Astrocyte of the spinal cord (primary cell): ENCODE results near the gene SLC16A8.

Experiments
- DNase-seq: peaks from one replicate; pipeline ENCODE4 v3.0.0; 2011; ENCODE audit warnings: low read depth, low spot score
- H3K4me3 ChIP-seq: 2 replicates; pipeline ENCODE4 v1.5.1; 2011; ENCODE audit warnings: low read depth, mild to moderate bottlenecking, low read length, moderate library complexity
- CTCF ChIP-seq: IDR thresholded peaks from 2 replicates; pipeline ENCODE4 v1.5.1; 2012; ENCODE audit warnings: low read depth, mild to moderate bottlenecking, low read length, inconsistent platforms
- in situ Hi-C: cut with HindIII; loops from 2 replicates; pipeline ENCODE4 v1.10.0; 2017; ENCODE audit warnings: low sequenced_read_pairs

The SLC16A8 gene

GRCh38 chr22:38097557-38098409 is 13.8 kb upstream of the SLC16A8 start:
- DNase-seq, result no peak

DNA sequence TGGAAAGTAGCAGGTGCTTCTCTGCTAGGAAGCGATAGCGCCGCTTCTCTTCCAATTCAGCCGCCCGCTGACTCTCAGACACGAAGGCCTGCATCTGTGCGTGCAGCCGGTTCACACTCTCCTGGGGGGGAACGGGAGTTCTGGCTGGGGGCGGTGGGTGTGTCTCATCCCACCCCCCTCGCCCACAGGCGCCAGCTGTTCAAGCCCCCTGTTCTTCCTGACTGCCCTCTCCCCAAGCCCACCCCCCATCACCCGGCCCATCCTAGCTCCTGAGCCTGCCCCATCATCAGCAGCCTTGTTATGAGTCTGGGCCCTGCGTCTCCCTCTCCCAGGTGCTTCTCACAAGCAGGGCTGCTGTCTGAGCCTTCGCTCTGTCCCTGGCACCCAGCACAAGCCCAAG is 13.1 kb upstream of the SLC16A8 start:
- DNase-seq, result no peak
- in situ Hi-C loops, result no loop called here
- no peak for TF ChIP-seq CTCF
- no peak overlapping the region for H3K4me3 ChIP-seq

More at GRCh38 chr22:38097557-38098409, 13.8 kb upstream of the SLC16A8 start:
- H3K4me3 ChIP-seq, result no peak overlapping the region
- peak; percentile 58 for TF ChIP-seq CTCF
- in situ Hi-C loops, result no loop called here

DNA sequence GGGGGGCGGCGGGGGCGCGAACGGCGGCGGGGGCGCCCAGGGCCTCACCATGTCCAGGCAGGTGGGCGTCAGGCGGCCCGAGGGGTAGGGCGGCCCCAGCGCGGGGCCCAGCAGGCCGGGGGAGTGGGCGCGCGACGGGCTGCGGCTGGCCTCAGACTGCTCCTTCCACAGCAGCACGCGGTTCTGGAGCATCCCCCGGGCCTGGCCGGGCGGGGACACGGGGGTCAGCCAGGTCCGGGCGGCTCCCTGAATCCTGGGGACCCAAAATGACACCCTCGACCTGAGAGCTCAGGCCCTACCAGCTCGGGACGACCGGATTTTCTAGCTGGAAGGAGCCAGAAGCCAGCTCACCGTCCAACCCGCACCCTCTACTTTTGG is 5.5 kb upstream of the SLC16A8 start:
- no peak for DNase-seq
- H3K4me3 ChIP-seq, result no peak overlapping the region
- TF ChIP-seq CTCF, result no peak
- in situ Hi-C loops, result no loop called here

- no peak overlapping the region for H3K4me3 ChIP-seq
- in situ Hi-C loops, result no loop called here
- no peak for TF ChIP-seq CTCF
- no peak for DNase-seq
These were observed 4.9 kb upstream of the SLC16A8 start for GRCh38 chr22:38088629-38089473.

DNA sequence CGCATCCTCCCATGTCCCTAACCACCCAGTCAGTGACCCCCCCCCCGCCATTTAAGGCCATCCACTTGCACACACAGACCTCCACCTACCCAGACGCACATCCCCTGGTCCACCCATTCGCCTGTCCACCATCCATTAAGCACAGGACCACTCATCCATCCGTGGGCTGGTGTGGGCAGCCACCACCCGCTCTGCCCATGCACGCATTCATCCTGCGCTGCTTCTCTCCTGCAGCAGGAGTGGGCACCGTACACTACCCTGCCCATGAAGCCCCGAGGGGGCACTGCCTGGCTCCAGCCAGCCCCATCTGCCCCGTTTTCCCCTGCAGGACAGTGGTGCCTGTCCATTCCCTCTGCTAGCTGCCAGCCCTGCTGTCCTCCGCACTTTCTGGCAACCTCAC is 3.9 kb upstream of the SLC16A8 start:
- no peak for TF ChIP-seq CTCF
- no peak for DNase-seq
- H3K4me3 ChIP-seq, result no peak overlapping the region
- in situ Hi-C loops, result no loop called here

DNA sequence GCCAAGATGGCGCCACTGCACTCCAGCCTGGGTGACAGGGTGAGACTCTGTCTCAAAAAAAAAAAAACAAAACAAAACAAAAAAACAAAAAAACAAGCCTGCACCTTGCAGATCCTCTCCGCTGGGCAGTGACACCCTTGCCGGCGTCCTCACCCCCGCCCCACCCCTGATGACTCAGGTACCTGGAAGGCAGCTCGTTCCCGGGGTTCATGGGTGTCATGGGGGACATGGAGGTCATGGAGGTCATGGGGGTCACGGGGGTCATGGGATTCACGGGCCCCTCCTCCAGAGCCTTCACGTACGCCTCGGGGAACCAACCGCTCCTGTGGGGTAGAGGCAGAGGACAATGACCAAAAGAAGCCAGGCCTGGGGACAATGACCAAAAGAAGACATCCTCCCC is 3.0 kb upstream of the SLC16A8 start:
- no peak for DNase-seq
- H3K4me3 ChIP-seq, result no peak overlapping the region
- TF ChIP-seq CTCF, result no peak
- in situ Hi-C loops, result no loop called here
